Ishikawa (cell line): ENCODE data around the gene FBXO17.

Experiments
- CEBPB ChIP-seq: IDR thresholded peaks from 2 replicates; pipeline ENCODE4 v1.6.1; 2012
- CREB1 ChIP-seq: IDR thresholded peaks from 2 replicates; pipeline ENCODE4 v1.6.1; 2012; ENCODE audit warnings: low read depth
- EGR1 ChIP-seq: IDR thresholded peaks from 2 replicates; pipeline ENCODE4 v1.6.1; 2012
- EP300 ChIP-seq: IDR thresholded peaks from 2 replicates; pipeline ENCODE4 v1.6.1; 2012; ENCODE audit warnings: borderline replicate concordance
- FOXM1 ChIP-seq: IDR thresholded peaks from 2 replicates; pipeline ENCODE4 v1.6.1; 2012; ENCODE audit warnings: low read depth, borderline replicate concordance
- NFIC ChIP-seq: IDR thresholded peaks from 2 replicates; pipeline ENCODE4 v1.6.1; 2012
- RAD21 ChIP-seq: IDR thresholded peaks from 2 replicates; pipeline ENCODE4 v1.6.1; 2012; ENCODE audit warnings: low read depth
- TAF1 ChIP-seq: IDR thresholded peaks from 2 replicates; pipeline ENCODE4 v1.6.1; 2012; ENCODE audit warnings: low read depth, mild to moderate bottlenecking
- TCF12 ChIP-seq: IDR thresholded peaks from 2 replicates; pipeline ENCODE4 v1.6.1; 2012; ENCODE audit warnings: low read depth
- YY1 ChIP-seq: IDR thresholded peaks from 2 replicates; pipeline ENCODE4 v1.6.1; 2012; ENCODE audit warnings: low read depth
- ZBTB7A ChIP-seq: IDR thresholded peaks from 2 replicates; pipeline ENCODE4 v1.6.1; 2012; ENCODE audit warnings: low read depth
- TF ChIP-seq, protein P1 (sequence below): IDR thresholded peaks from 2 replicates; pipeline ENCODE4 v1.6.1; 2012; ENCODE audit warnings: low read depth, mild to moderate bottlenecking
- TF ChIP-seq, protein P2 (sequence below): IDR thresholded peaks from 2 replicates; pipeline ENCODE4 v1.6.1; 2012

DNA sequence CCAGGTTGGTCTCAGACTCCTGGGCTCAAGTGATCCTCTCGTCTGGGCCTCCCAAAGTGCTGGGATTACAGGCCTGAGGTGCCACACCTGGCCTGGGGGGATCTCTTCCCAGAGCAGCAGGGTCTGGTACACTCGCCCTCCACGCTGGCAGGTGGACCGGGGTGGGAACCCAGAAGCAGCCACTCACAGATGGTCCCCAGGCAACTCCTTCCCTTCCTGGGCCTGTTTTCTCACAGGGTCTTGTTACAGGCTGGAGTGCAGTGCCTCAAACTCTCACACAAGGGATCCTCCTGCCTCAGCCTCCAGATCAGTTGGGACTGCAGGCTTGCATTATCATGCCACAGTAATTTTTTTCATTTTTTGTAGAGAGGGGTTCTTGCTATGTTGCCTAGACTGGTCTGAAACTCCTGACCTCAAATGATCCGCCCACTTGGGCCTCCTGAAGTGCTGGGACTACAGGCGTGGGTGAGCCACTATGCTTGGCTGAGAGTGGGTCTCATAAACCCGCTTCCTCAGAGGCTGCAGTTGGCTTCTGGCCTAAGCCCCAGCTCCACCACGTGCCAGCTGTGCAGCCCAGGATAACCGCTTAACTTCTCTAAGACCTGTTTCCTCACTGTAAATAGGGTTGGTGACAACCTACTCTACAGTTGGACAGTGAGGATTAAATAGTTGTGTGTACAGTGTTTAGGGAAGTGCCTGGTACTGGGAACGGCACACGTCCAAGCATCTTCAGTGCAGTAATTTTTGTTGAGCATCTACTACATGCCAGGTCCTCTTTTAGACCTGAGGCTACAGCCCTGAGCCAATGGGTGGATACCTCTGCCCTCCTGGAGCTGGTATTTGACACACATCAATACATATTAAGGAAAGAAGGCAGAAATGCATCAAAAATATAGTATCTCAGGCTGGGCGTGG, 62.7 kb downstream of the FBXO17 start:
- TF ChIP-seq TAF1 (no peak), EP300 (no peak), NFIC (no peak), FOXM1 (no peak), ZBTB7A (no peak), CREB1 (no peak), YY1 (no peak), EGR1 (no peak), TCF12 (no peak), CEBPB (no peak), RAD21 (no peak)
- TF ChIP-seq, protein P1, sequence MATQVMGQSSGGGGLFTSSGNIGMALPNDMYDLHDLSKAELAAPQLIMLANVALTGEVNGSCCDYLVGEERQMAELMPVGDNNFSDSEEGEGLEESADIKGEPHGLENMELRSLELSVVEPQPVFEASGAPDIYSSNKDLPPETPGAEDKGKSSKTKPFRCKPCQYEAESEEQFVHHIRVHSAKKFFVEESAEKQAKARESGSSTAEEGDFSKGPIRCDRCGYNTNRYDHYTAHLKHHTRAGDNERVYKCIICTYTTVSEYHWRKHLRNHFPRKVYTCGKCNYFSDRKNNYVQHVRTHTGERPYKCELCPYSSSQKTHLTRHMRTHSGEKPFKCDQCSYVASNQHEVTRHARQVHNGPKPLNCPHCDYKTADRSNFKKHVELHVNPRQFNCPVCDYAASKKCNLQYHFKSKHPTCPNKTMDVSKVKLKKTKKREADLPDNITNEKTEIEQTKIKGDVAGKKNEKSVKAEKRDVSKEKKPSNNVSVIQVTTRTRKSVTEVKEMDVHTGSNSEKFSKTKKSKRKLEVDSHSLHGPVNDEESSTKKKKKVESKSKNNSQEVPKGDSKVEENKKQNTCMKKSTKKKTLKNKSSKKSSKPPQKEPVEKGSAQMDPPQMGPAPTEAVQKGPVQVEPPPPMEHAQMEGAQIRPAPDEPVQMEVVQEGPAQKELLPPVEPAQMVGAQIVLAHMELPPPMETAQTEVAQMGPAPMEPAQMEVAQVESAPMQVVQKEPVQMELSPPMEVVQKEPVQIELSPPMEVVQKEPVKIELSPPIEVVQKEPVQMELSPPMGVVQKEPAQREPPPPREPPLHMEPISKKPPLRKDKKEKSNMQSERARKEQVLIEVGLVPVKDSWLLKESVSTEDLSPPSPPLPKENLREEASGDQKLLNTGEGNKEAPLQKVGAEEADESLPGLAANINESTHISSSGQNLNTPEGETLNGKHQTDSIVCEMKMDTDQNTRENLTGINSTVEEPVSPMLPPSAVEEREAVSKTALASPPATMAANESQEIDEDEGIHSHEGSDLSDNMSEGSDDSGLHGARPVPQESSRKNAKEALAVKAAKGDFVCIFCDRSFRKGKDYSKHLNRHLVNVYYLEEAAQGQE: no peak
- TF ChIP-seq, protein P2, sequence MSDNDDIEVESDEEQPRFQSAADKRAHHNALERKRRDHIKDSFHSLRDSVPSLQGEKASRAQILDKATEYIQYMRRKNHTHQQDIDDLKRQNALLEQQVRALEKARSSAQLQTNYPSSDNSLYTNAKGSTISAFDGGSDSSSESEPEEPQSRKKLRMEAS: no peak
